HepG2 (cell line): Measurements from ENCODE around the gene KLHL7. TPM values are rescaled to one million over a fixed set of nuclear protein-coding genes. Genes with fewer than 3 reads are reported as not detected.

Experiments used
- ATAC-seq: fragments of 200-7000 bp; cut with Tn5 transposase; 3 replicates; pipeline ENCODE4 v1.9.1; 2020; ENCODE audit warnings: mild to moderate bottlenecking, moderate library complexity
- BruUV-seq: library from RNA; stranded (reverse); fragments of 400-500 nt; replicated peaks from 2 replicates; lab custom pipeline; 2021; lab: Mats Ljungman, UMichigan
- CTCF ChIA-PET: fragments of 300-600 bp; formaldehyde crosslinking; extraction: SDS; loops from one replicate; lab custom pipeline; 2021; ENCODE audit warnings: low total read pairs, inconsistent platforms, low intra/inter-chr PET ratio; lab: Yijun Ruan, JAX
- POLR2A ChIA-PET: fragments of 350-600 bp; sonication (Branson Sonifier 250); formaldehyde crosslinking; loops from one replicate; lab custom pipeline; 2020; ENCODE audit warnings: antibody characterized with exemption, inconsistent platforms; lab: Yijun Ruan, JAX
- DNase-seq: peaks from one replicate; pipeline ENCODE4 v3.0.0-alpha.2; 2015; ENCODE audit warnings: low spot score
- FAIRE-seq: peaks from 3 replicates; lab custom pipeline; 2011; peaks lifted over from hg19 to GRCh38; lab: Jason Lieb, UNC
- H2AFZ ChIP-seq: one replicate; pipeline ENCODE4 v1.6.1; 2011; ENCODE audit warnings: low read length, inconsistent platforms
- H3K27ac ChIP-seq: fragments of 300-600 bp; 3 replicates; pipeline ENCODE4 v1.8.0; 2011; ENCODE audit warnings: mixed run types, mild to moderate bottlenecking, mixed read lengths, low read length, inconsistent platforms; ENCODE audit not compliant: insufficient read depth; ENCODE audit errors: extremely low read length
- H3K27me3 ChIP-seq, 2 experiments: fragments of 200-600 bp in 1 of 2; 2 replicates in 1 of 2; 3 replicates in 1 of 2; pipeline versions ENCODE4 v1.6.0 to v1.8.0; 2011; ENCODE audit warnings: low read length in 2 of 2, mild to moderate bottlenecking in 2 of 2, moderate library complexity in 2 of 2, inconsistent platforms in 1 of 2; ENCODE audit not compliant: insufficient read depth in 2 of 2, control insufficient read depth in 1 of 2
- H3K36me3 ChIP-seq, 2 experiments: fragments of 200-600 bp in 1 of 2; replicated peaks in 1 of 2; 2 replicates in 1 of 2; 3 replicates in 1 of 2; pipeline versions ENCODE4 v1.5.1 to v1.8.0; 2011; ENCODE audit warnings: low read length in 2 of 2, inconsistent platforms in 1 of 2; ENCODE audit not compliant: insufficient read depth in 2 of 2, control insufficient read depth in 1 of 2
- H3K4me1 ChIP-seq: 2 replicates; pipeline ENCODE4 v1.5.1; 2012; ENCODE audit warnings: low read length, inconsistent platforms; ENCODE audit not compliant: insufficient read depth
- H3K4me2 ChIP-seq: 2 replicates; pipeline ENCODE4 v1.6.0; 2011; ENCODE audit warnings: low read depth, low read length, inconsistent platforms
- H3K4me3 ChIP-seq, 3 experiments: fragments of 200-600 bp in 1 of 3; sonication (generic), shearing (Covaris generic) in 1 of 3; replicated peaks in 1 of 3; 2 replicates each; pipeline ENCODE4 v1.5.1; 2011 to 2016; ENCODE audit warnings: low read length in 3 of 3, inconsistent platforms in 2 of 3, low read depth in 2 of 3, mild to moderate bottlenecking in 2 of 3, control low read depth in 1 of 3, mixed read lengths in 1 of 3; ENCODE audit not compliant: insufficient read depth in 1 of 3
- H3K79me2 ChIP-seq: one replicate; pipeline ENCODE4 v1.6.1; 2011; ENCODE audit warnings: low read length, inconsistent platforms; ENCODE audit not compliant: insufficient read depth
- H3K9ac ChIP-seq: 2 replicates; pipeline ENCODE4 v1.6.0; 2011; ENCODE audit warnings: mild to moderate bottlenecking, low read depth, low read length, inconsistent platforms; ENCODE audit not compliant: insufficient read depth
- H3K9me3 ChIP-seq: 2 replicates; pipeline ENCODE4 v1.5.1; 2012; ENCODE audit warnings: mild to moderate bottlenecking, low read length
- H4K20me1 ChIP-seq: 2 replicates; pipeline ENCODE4 v1.6.0; 2011; ENCODE audit warnings: inconsistent platforms, mild to moderate bottlenecking, low read length, moderate library complexity; ENCODE audit not compliant: insufficient read depth
- ARNT2 ChIP-seq: sonication (generic); formaldehyde crosslinking; IDR thresholded peaks from 2 replicates; pipeline ENCODE4 v1.8.0; 2022; ENCODE audit warnings: mild to moderate bottlenecking, low read depth, missing genetic modification reagents, moderate library complexity
- DNMT3B ChIP-seq: conservative IDR thresholded peaks from 2 replicates; pipeline ENCODE4 v1.6.1; 2016; ENCODE audit warnings: missing biosample characterization, control low read depth
- LBX2 ChIP-seq: sonication (generic); formaldehyde crosslinking; IDR thresholded peaks from 2 replicates; pipeline ENCODE4 v1.5.0; 2020; ENCODE audit warnings: missing genetic modification reagents, mild to moderate bottlenecking, borderline replicate concordance
- MAFK ChIP-seq, 2 experiments: IDR thresholded peaks in 1 of 2; conservative IDR thresholded peaks in 1 of 2; 2 replicates each; pipeline ENCODE4 v1.6.1; 2011; ENCODE audit warnings: improper control_type of control experiment in 2 of 2, low read length in 2 of 2
- MIXL1 ChIP-seq: IDR thresholded peaks from 2 replicates; pipeline ENCODE4 v1.6.1; 2016
- PLRG1 ChIP-seq: fragments of 450-650 bp; conservative IDR thresholded peaks from 2 replicates; pipeline ENCODE4 v1.6.1; 2016
- PRMT3 ChIP-seq: sonication (generic); formaldehyde crosslinking; IDR thresholded peaks from 2 replicates; pipeline ENCODE4 v1.8.1; 2022; ENCODE audit warnings: low read depth, mild to moderate bottlenecking, moderate library complexity, missing genetic modification reagents, borderline replicate concordance
- THAP8 ChIP-seq: sonication (generic); formaldehyde crosslinking; IDR thresholded peaks from 2 replicates; pipeline ENCODE4 v1.5.1; 2020; ENCODE audit warnings: missing genetic modification reagents, mild to moderate bottlenecking, borderline replicate concordance
- TRIM24 ChIP-seq: sonication (generic); formaldehyde crosslinking; IDR thresholded peaks from 2 replicates; pipeline ENCODE4 v1.8.0; 2022; ENCODE audit warnings: mild to moderate bottlenecking, missing genetic modification reagents
- TSC22D2 ChIP-seq: sonication (generic); formaldehyde crosslinking; IDR thresholded peaks from 2 replicates; pipeline ENCODE4 v1.5.1; 2020; ENCODE audit warnings: missing genetic modification reagents, mild to moderate bottlenecking, borderline replicate concordance
- ZNF180 ChIP-seq: sonication (generic); formaldehyde crosslinking; IDR thresholded peaks from 2 replicates; pipeline ENCODE4 v1.4.0; 2020; ENCODE audit warnings: low read depth, missing genetic modification reagents, borderline replicate concordance
- ZNF510 ChIP-seq: sonication (generic); formaldehyde crosslinking; IDR thresholded peaks from 2 replicates; pipeline ENCODE4 v1.4.0; 2020; ENCODE audit warnings: low read depth, mild to moderate bottlenecking, missing genetic modification reagents
- ZNF619 ChIP-seq: sonication (generic); formaldehyde crosslinking; IDR thresholded peaks from 2 replicates; pipeline ENCODE4 v1.4.0; 2020; ENCODE audit warnings: mild to moderate bottlenecking, missing genetic modification reagents
- ZNF691 ChIP-seq: sonication (generic); formaldehyde crosslinking; IDR thresholded peaks from 2 replicates; pipeline ENCODE4 v1.4.0; 2020; ENCODE audit warnings: missing genetic modification reagents, low read depth, mild to moderate bottlenecking, borderline replicate concordance
- ZNF724P ChIP-seq: sonication (generic); formaldehyde crosslinking; IDR thresholded peaks from 2 replicates; pipeline ENCODE4 v1.8.0; 2022; ENCODE audit warnings: missing genetic modification reagents, borderline replicate concordance
- ZNF850 ChIP-seq: sonication (generic); formaldehyde crosslinking; conservative IDR thresholded peaks from 2 replicates; pipeline ENCODE4 v1.9.0; 2021; ENCODE audit warnings: mild to moderate bottlenecking, missing genetic modification reagents
- ZSCAN5A ChIP-seq: sonication (generic); formaldehyde crosslinking; IDR thresholded peaks from 2 replicates; pipeline ENCODE4 v1.8.0; 2022; ENCODE audit warnings: mild to moderate bottlenecking, missing genetic modification reagents, borderline replicate concordance
- WGBS: methylation state at CpG from one replicate; pipeline ENCODE4 v1.1.6; 2017; ENCODE audit warnings: low lambda C conversion rate; 5-methylcytosine and 5-hydroxymethylcytosine counted together
- in situ Hi-C: cut with HindIII; loops from 2 replicates; pipeline ENCODE4 v1.10.0; 2017; ENCODE audit warnings: low pct_unique_long_range_greater_than_20kb; ENCODE audit not compliant: extremely low pct_ligation_motif_present
- intact Hi-C: fragments of 100-400 bp; cut with micrococcal nuclease; formaldehyde crosslinking; loops from one replicate; pipeline ENCODE4 v1.10.0; 2022; ENCODE audit not compliant: unreplicated experiment
- polyA plus RNA-seq, 8 experiments: library from polyadenylated mRNA; depleted of rRNA in 3 of 8; stranded (reverse) in 7 of 8; unstranded in 1 of 8; fragments of >200 nt; fragmentation: Illumina TruSeq in 4 of 8; extraction: Trizol in 4 of 8; gene quantifications; 2 replicates each; pipeline versions ENCODE4 v1.2.1 to v1.2.3, GENCODE V29; 2011 to 2016; ENCODE audit warnings: low read depth in 4 of 8, missing spikeins in 1 of 8, mixed read lengths in 1 of 8; ENCODE audit not compliant: insufficient read depth in 1 of 8
- total RNA-seq, 5 experiments: library from RNA; depleted of rRNA; stranded (reverse); fragments of >200 nt; fragmentation: Illumina TruSeq; extraction: Trizol; gene quantifications; 2 replicates each; pipeline ENCODE4 v1.2.3, GENCODE V29; 2016; ENCODE audit warnings: low read depth in 1 of 5

The KLHL7 gene
- total and polyA plus RNA-seq, 2 of the 13 experiments (the other 11 are each of a cell fraction or from before 2014, with no cell fraction given), result 16.2 to 34.4 TPM

DNA sequence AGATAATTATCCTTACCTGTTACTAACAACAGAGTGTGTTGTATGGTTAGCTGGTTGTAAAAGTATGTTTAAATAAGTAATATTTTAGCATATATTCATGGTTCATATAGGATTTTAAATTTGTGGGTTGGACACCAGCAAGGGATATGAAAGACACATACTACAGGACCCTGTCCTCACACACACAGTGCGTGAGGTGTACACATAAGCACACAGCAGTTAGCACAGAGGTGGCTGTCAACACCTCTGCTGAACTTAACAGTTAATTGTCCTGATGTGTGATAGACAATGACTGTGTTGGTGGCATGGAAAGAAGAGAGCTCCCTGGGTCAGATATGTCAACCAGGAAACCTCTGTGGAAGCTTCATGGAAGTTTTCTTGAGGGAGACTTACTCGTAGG, 53.0 kb downstream of the KLHL7 start:
- ATAC-seq, result no peak
- no peak overlapping the region for H3K9ac ChIP-seq
- in situ Hi-C loops (no loop called here), intact Hi-C loops (no loop called here)
- H3K4me2 ChIP-seq, result no peak overlapping the region
- no peaks in the 10 kb centered on the region for H4K20me1 ChIP-seq
- H3K27ac ChIP-seq, result no peak overlapping the region
- no peaks in the 10 kb centered on the region for H3K79me2 ChIP-seq
- H3K9me3 ChIP-seq, result no peaks in the 10 kb centered on the region
- H2AFZ ChIP-seq, result no peak overlapping the region
- H3K36me3 ChIP-seq, result no peaks in the 10 kb centered on the region
- no peak for DNase-seq
- no peaks in the 10 kb centered on the region for H3K4me1 ChIP-seq
- H3K4me3 ChIP-seq, result no peak overlapping the region
- WGBS, result 98% methylated on average over 2 of the region's 2 CpGs
- TF ChIP-seq ZNF724P, result no peak
- no peak for TF ChIP-seq DNMT3B
- TF ChIP-seq ARNT2 (CRISPR knock-in tag), result no peak
- no peak for TF ChIP-seq TRIM24 (CRISPR knock-in tag)
- ChIA-PET POLR2A (no interaction called here), CTCF (no interaction called here)
- H3K27me3 ChIP-seq, result no peaks in the 10 kb centered on the region
- FAIRE-seq, result no peak
- no TSS peak for BruUV-seq

GRCh38 chr7:23161482-23161881, 55.9 kb downstream of the KLHL7 start:
- Histone ChIP-seq H3K4me2 (no peak overlapping the region), H3K36me3 (no peaks in the 10 kb centered on the region), H3K27ac (no peak overlapping the region), H3K79me2 (no peaks in the 10 kb centered on the region), H2AFZ (no peak overlapping the region), H3K4me3 (no peak overlapping the region), H3K9ac (no peak overlapping the region), H4K20me1 (no peaks in the 10 kb centered on the region), H3K4me1 (no peaks in the 10 kb centered on the region), H3K9me3 (no peaks in the 10 kb centered on the region), H3K27me3 (no peaks in the 10 kb centered on the region)
- WGBS, result 100% methylated on average over 1 of the region's 1 CpG
- in situ Hi-C loops, result no loop called here
- DNase-seq (no peak), FAIRE-seq (no peak), ATAC-seq (no peak)
- no TSS peak for BruUV-seq
- intact Hi-C loops, result no loop called here
- ChIA-PET POLR2A (no interaction called here), CTCF (no interaction called here)
- TF ChIP-seq MIXL1 (CRISPR knock-in tag) (no peak), THAP8 (CRISPR knock-in tag) (no peak), PLRG1 (no peak), ZNF180 (CRISPR knock-in tag) (no peak), ZNF691 (CRISPR knock-in tag) (no peak), MAFK (conservative IDR thresholded peaks at IDR 0.05 in 1 of 2, IDR thresholded peaks at IDR 0.05 in 1 of 2; ENCODE audit: low read length in 2 of 2) (no peak), LBX2 (CRISPR knock-in tag) (no peak), ZNF850 (CRISPR knock-in tag) (no peak), TSC22D2 (no peak), ZNF510 (CRISPR knock-in tag) (no peak), ZNF619 (CRISPR knock-in tag) (no peak), ZSCAN5A (CRISPR knock-in tag) (no peak), PRMT3 (no peak)
